Measurements from ENCODE around the gene STIM2. TPM values are rescaled to one million over a fixed set of nuclear protein-coding genes. Genes with fewer than 3 reads are reported as not detected.

STIM2 gene
- polyA plus RNA-seq, 1 donor (not counting 4 experiments of a cell fraction or from before 2014, with no cell fraction given) = 20.7 TPM

- Histone ChIP-seq H3K4me2 (ENCODE audit: control insufficient read depth, extremely low read depth, insufficient read depth, low read depth, low read length) (no peak overlapping the region), H3K4me3 (ENCODE audit: control insufficient read depth in 2 of 3, extremely low read depth in 1 of 3, insufficient read depth in 2 of 3, low read depth in 1 of 3, low read length in 3 of 3) (no peak overlapping the region), H3K79me2 (ENCODE audit: control insufficient read depth, insufficient read depth, low read length) (peaks cover 2% of the 10 kb centered on the region), H4K20me1 (ENCODE audit: control insufficient read depth, extremely low read depth, insufficient read depth, low read length) (no peaks in the 10 kb centered on the region), H2AFZ (ENCODE audit: control insufficient read depth, low read length) (no peak overlapping the region), H3K27me3 (ENCODE audit: control insufficient read depth, extremely low read depth, insufficient read depth, low read length) (no peaks in the 10 kb centered on the region), H3K9me1 (ENCODE audit: control insufficient read depth, extremely low read depth, insufficient read depth, low read length) (no peaks in the 10 kb centered on the region), H3K4me1 (ENCODE audit: control insufficient read depth, extremely low read depth, insufficient read depth, low read length) (peaks cover 12% of the 10 kb centered on the region), H3K9ac (ENCODE audit: control insufficient read depth, extremely low read depth, insufficient read depth, low read length) (no peak overlapping the region), H3K36me3 (ENCODE audit: control insufficient read depth in 2 of 2, extremely low read depth in 1 of 2, insufficient read depth in 2 of 2, low read length in 2 of 2) (no peaks in the 10 kb centered on the region), H3K9me3 (ENCODE audit: control insufficient read depth, low read depth, low read length) (no peaks in the 10 kb centered on the region), H3K27ac (ENCODE audit: control insufficient read depth, insufficient read depth, low read length) (no peak overlapping the region)
- DNase-seq (ENCODE audit: low read depth, low spot score) (no peak), FAIRE-seq (no peak)
- TF ChIP-seq, protein P1, sequence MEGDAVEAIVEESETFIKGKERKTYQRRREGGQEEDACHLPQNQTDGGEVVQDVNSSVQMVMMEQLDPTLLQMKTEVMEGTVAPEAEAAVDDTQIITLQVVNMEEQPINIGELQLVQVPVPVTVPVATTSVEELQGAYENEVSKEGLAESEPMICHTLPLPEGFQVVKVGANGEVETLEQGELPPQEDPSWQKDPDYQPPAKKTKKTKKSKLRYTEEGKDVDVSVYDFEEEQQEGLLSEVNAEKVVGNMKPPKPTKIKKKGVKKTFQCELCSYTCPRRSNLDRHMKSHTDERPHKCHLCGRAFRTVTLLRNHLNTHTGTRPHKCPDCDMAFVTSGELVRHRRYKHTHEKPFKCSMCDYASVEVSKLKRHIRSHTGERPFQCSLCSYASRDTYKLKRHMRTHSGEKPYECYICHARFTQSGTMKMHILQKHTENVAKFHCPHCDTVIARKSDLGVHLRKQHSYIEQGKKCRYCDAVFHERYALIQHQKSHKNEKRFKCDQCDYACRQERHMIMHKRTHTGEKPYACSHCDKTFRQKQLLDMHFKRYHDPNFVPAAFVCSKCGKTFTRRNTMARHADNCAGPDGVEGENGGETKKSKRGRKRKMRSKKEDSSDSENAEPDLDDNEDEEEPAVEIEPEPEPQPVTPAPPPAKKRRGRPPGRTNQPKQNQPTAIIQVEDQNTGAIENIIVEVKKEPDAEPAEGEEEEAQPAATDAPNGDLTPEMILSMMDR (optimal IDR thresholded peaks at IDR 0.05 in 1 of 3, IDR thresholded peaks at IDR 0.05 in 1 of 3, conservative IDR thresholded peaks at IDR 0.05 in 1 of 3; ENCODE audit: extremely low read depth in 1 of 3, insufficient read depth in 2 of 3, low read length in 3 of 3) = no peak
- no peak for TF ChIP-seq EZH2 (IDR thresholded peaks at IDR 0.05; ENCODE audit: low read length)
- dilution Hi-C loops (cut with MboI; ENCODE audit: extremely low pct_ligation_motif_present, low sequenced_read_pairs) = no loop called here
These were observed 40.1 kb downstream of the STIM2 start for GRCh38 chr4:26900765-26901164.

- Histone ChIP-seq H3K9me1 (ENCODE audit: control insufficient read depth, extremely low read depth, insufficient read depth, low read length) (no peaks in the 10 kb centered on the region), H3K27ac (ENCODE audit: control insufficient read depth, insufficient read depth, low read length) (no peak overlapping the region), H3K79me2 (ENCODE audit: control insufficient read depth, insufficient read depth, low read length) (no peaks in the 10 kb centered on the region), H3K9me3 (ENCODE audit: control insufficient read depth, low read depth, low read length) (no peaks in the 10 kb centered on the region), H4K20me1 (ENCODE audit: control insufficient read depth, extremely low read depth, insufficient read depth, low read length) (no peaks in the 10 kb centered on the region), H2AFZ (ENCODE audit: control insufficient read depth, low read length) (no peak overlapping the region), H3K9ac (ENCODE audit: control insufficient read depth, extremely low read depth, insufficient read depth, low read length) (no peak overlapping the region), H3K27me3 (ENCODE audit: control insufficient read depth, extremely low read depth, insufficient read depth, low read length) (no peaks in the 10 kb centered on the region), H3K4me3 (ENCODE audit: control insufficient read depth in 2 of 3, extremely low read depth in 1 of 3, insufficient read depth in 2 of 3, low read depth in 1 of 3, low read length in 3 of 3) (no peak overlapping the region), H3K4me1 (ENCODE audit: control insufficient read depth, extremely low read depth, insufficient read depth, low read length) (peaks cover 9% of the 10 kb centered on the region), H3K4me2 (ENCODE audit: control insufficient read depth, extremely low read depth, insufficient read depth, low read depth, low read length) (no peak overlapping the region), H3K36me3 (ENCODE audit: control insufficient read depth in 2 of 2, extremely low read depth in 1 of 2, insufficient read depth in 2 of 2, low read length in 2 of 2) (no peaks in the 10 kb centered on the region)
- no peak for FAIRE-seq
- dilution Hi-C loops (cut with MboI; ENCODE audit: extremely low pct_ligation_motif_present, low sequenced_read_pairs) = no loop called here
- no peak for DNase-seq (ENCODE audit: low read depth, low spot score)
- TF ChIP-seq, protein P1 (optimal IDR thresholded peaks at IDR 0.05 in 1 of 3, IDR thresholded peaks at IDR 0.05 in 1 of 3, conservative IDR thresholded peaks at IDR 0.05 in 1 of 3; ENCODE audit: extremely low read depth in 1 of 3, insufficient read depth in 2 of 3, low read length in 3 of 3) = no peak
- TF ChIP-seq EZH2 (IDR thresholded peaks at IDR 0.05; ENCODE audit: low read length) = no peak
These were observed 44.5 kb downstream of the STIM2 start for GRCh38 chr4:26905172-26905571.

All from keratinocyte (primary cell).